ENCODE data around the gene DDR2. TPM values are rescaled to one million over a fixed set of nuclear protein-coding genes. Genes with fewer than 3 reads are reported as not detected.
"Not testable (repeated sequence)": the region's sequence is repeated elsewhere in the genome, so short reads cannot be mapped to it uniquely, and the experiment has no call there.

DDR2 gene
- total RNA-seq, 1 donor from 2014 or later, result 4.7 TPM

- H3K4me3 ChIP-seq (ENCODE audit: low read depth, low read length), result no peak overlapping the region
- no peak for TF ChIP-seq CTCF (IDR thresholded peaks at IDR 0.05; ENCODE audit: insufficient read depth, low read length, severe bottlenecking)
- FAIRE-seq, result no peak
Measured at GRCh38 chr1:162740755-162741154, 108.5 kb downstream of the DDR2 start.

GRCh38 chr1:162741574-162741973 is 109.3 kb downstream of the DDR2 start:
- no peaks in the 10 kb centered on the region for H3K36me3 ChIP-seq (ENCODE audit: control insufficient read depth, insufficient read depth, low read length)
- FAIRE-seq (no peak), DNase-seq (ENCODE audit: low read depth) (no peak)
- H3K27me3 ChIP-seq (ENCODE audit: control insufficient read depth, insufficient read depth, low read length), result no peaks in the 10 kb centered on the region
- no peak for TF ChIP-seq CTCF (IDR thresholded peaks at IDR 0.05; ENCODE audit: insufficient read depth, low read length, severe bottlenecking)
- no peak overlapping the region for H3K4me3 ChIP-seq (ENCODE audit: low read depth, low read length)

More at GRCh38 chr1:162740755-162741154, 108.5 kb downstream of the DDR2 start:
- no peaks in the 10 kb centered on the region for H3K27me3 ChIP-seq (ENCODE audit: control insufficient read depth, insufficient read depth, low read length)
- no peaks in the 10 kb centered on the region for H3K36me3 ChIP-seq (ENCODE audit: control insufficient read depth, insufficient read depth, low read length)
- DNase-seq (ENCODE audit: low read depth), result no peak

- DNase-seq (ENCODE audit: low read depth); H3K4me3 ChIP-seq (ENCODE audit: low read depth, low read length); H3K36me3 ChIP-seq (ENCODE audit: control insufficient read depth, insufficient read depth, low read length); H3K27me3 ChIP-seq (ENCODE audit: control insufficient read depth, insufficient read depth, low read length); FAIRE-seq: not testable (repeated sequence)
Measured at GRCh38 chr1:162746264-162746942, 114.1 kb downstream of the DDR2 start.

DNA sequence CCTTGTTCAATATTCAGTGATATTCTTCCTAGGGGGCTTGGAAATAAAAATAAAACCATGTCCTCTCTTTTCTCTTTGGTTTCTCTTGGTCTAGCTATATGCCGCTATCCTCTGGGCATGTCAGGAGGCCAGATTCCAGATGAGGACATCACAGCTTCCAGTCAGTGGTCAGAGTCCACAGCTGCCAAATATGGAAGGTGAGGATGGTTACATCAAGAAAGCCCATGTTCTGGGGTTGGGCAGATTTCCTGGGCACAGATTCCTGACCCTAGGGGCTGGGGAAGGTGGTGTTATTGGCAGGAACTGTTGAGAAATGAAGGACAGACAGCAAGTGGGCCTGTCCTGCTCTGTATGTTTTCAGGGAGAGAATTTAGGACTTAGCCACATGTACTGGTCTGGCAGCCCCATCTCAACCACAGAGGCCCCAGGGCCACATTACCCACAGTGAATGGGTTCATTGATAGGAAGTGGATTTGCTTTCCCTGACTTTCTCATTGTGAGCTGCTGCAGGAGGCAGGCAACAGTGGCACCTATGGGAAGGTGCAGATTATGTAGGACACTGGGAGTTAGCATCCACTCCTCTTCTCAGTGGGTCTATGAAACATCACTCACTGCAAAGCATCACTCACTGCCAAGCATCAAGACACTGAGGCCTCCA is 120.9 kb downstream of the DDR2 start:
- DNase-seq (ENCODE audit: low read depth) (no peak), FAIRE-seq (no peak)
- Histone ChIP-seq H3K27me3 (ENCODE audit: control insufficient read depth, insufficient read depth, low read length) (no peaks in the 10 kb centered on the region), H3K36me3 (ENCODE audit: control insufficient read depth, insufficient read depth, low read length) (no peaks in the 10 kb centered on the region), H3K4me3 (ENCODE audit: low read depth, low read length) (no peak overlapping the region)
- TF ChIP-seq CTCF (IDR thresholded peaks at IDR 0.05; ENCODE audit: insufficient read depth, low read length, severe bottlenecking), result no peak

DNA sequence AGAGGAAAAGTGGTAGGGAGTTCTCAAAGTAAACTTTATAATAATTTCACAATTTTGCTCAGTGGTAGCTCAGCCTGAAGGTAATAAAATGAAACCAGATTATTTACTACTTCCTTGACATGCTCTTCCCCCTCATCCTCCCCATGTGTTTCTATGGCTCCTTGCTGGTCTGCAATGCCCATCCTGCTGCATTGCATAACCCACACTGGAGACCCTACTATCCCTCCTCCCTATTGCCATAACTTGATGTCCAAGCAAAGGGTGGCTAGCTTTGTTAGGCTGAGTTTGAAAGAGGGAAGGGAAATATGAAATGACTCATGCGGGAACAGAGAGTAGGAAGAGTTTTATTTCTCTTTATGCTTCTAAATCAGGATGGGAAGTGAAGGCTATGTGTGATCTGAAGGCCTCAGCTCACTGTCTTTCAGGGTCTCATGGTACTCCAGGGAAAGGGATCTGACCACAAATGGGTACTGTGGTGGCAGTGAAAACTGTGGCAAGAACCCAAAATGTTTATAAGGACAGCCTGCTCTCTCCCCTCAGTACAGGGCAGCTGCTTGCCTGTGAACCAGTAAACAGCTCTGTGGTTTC is 121.8 kb downstream of the DDR2 start:
- FAIRE-seq (no peak), DNase-seq (ENCODE audit: low read depth) (peak; percentile 12)
- no peak for TF ChIP-seq CTCF (IDR thresholded peaks at IDR 0.05; ENCODE audit: insufficient read depth, low read length, severe bottlenecking)

GRCh38 chr1:162755306-162755705 is 123.0 kb downstream of the DDR2 start:
- H3K27me3 ChIP-seq (ENCODE audit: control insufficient read depth, insufficient read depth, low read length), result no peaks in the 10 kb centered on the region
- TF ChIP-seq CTCF (IDR thresholded peaks at IDR 0.05; ENCODE audit: insufficient read depth, low read length, severe bottlenecking), result no peak
- no peaks in the 10 kb centered on the region for H3K36me3 ChIP-seq (ENCODE audit: control insufficient read depth, insufficient read depth, low read length)
- no peak for FAIRE-seq
- H3K4me3 ChIP-seq (ENCODE audit: low read depth, low read length), result no peak overlapping the region
- peak; percentile 2 for DNase-seq (ENCODE audit: low read depth)

More for the DNA sequence above, 121.8 kb downstream of the DDR2 start:
- H3K4me3 ChIP-seq (ENCODE audit: low read depth, low read length), result no peak overlapping the region
- H3K27me3 ChIP-seq (ENCODE audit: control insufficient read depth, insufficient read depth, low read length), result no peaks in the 10 kb centered on the region
- no peaks in the 10 kb centered on the region for H3K36me3 ChIP-seq (ENCODE audit: control insufficient read depth, insufficient read depth, low read length)
